Prostate gland (tissue), 2 donors: ENCODE measurements around the gene TRIM59.

ENCODE experiments used
- CTCF ChIP-seq, 4 experiments: fragments of 200-600 bp in 2 of 4; fragments of 450-650 bp in 2 of 4; sonication (generic) in 2 of 4; IDR thresholded peaks; 1 replicate in 3 of 4; 2 replicates in 1 of 4; pipeline ENCODE4 v1.5.1; 2016 to 2019; ENCODE audit warnings: antibody characterized with exemption in 4 of 4, mild to moderate bottlenecking in 2 of 4, moderate library complexity in 2 of 4
- POLR2A ChIP-seq: fragments of 450-650 bp; IDR thresholded peaks from one replicate; pipeline ENCODE4 v1.6.1; 2016; ENCODE audit warnings: antibody characterized with exemption, mild to moderate bottlenecking

- no peak for TF ChIP-seq CTCF (IDR thresholded peaks at IDR 0.05)
- TF ChIP-seq POLR2A = no peak
Observed at GRCh38 chr3:160448845-160449635, 546 bp downstream of the TRIM59 start.
